NCI-H510A (cell line): Measurements from ENCODE around the gene RSKR.
"Not testable (repeated sequence)": the region's sequence is repeated elsewhere in the genome, so short reads cannot be mapped to it uniquely, and the experiment has no call there.

Source experiments
- DNase-seq: peaks from one replicate; lab custom pipeline; 2025; lab: John Stamatoyannopoulos, UW

The RSKR gene

GRCh38 chr17:28613931-28614381 is at the start of gene RSKR:
Gene RSKR, minus strand, starts transcription at chr17:28614185. Its CDS starts 24 bp downstream, at chr17:28614161.
- DNase-seq = no peak

- DNase-seq = no peak
These were observed 49.7 kb upstream of the RSKR start for GRCh38 chr17:28663723-28664122.

DNA sequence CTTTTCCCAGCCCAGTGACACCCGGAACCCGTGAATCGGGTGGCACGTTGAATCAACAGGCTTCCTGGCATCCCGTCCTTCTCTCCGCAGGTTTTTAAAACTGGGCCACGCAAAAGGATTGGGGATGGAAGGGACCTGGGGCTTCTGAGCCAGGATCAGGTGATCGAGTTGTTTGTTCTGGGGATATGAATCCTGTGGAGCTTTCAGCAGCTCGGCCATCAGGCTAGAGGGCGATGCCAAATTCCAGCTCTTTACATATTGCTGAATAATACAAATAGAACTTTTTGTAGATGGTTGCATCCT is 48.5 kb upstream of the RSKR start:
- no peak for DNase-seq

GRCh38 chr17:28661635-28662526 is 47.9 kb upstream of the RSKR start, which contains the start of the genes SDF2 and SUPT6H:
Gene SDF2, minus strand, starts transcription at chr17:28661906. Its CDS starts 30 bp downstream, at chr17:28661876.
Gene SUPT6H, plus strand, starts transcription at chr17:28662205. Its CDS starts 11,197 bp downstream, at chr17:28673402.
- peak; percentile 82 for DNase-seq

DNA sequence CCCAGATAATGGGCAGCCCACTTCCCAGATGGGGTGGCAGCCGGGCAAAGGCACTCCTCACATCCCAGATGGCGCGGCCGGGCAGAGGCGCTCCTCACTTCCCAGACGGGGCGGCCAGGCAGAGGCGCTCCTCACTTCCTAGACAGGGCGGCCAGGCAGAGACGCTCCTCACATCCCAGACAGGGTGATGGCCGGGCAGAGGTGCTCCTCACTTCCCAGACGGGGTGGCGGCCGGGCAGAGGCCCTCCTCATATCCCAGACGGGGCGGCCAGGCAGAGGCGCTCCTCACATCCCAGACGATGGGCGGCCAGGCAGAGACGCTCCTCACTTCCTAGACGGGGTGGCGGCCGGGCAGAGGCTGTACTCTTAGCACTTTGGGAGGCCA is 45.5 kb upstream of the RSKR start:
- DNase-seq = not testable (repeated sequence)

GRCh38 chr17:28658766-28659496 is 44.9 kb upstream of the RSKR start:
- not testable (repeated sequence) for DNase-seq

- DNase-seq = not testable (repeated sequence)
These were observed 44.4 kb upstream of the RSKR start for GRCh38 chr17:28658342-28658741.

DNA sequence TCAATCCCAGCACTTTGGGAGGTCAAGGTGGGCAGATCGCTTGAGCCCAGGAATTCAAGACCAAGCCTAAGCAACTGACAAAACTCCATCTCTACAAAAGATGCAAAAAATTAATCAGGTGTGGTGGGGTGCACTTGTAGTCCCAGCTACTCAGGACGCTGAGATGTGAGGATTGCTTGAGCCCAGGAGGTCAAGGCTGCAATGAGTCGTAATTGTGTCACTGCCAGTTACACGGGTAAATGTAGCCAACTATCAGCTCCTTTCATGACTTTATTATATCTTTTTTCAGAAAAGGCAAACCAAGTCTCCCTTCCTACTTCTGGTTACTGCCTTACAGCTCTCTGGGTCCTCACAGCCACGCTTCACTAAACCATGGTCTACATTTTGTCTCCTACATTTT is 43.8 kb upstream of the RSKR start:
- no peak for DNase-seq

DNA sequence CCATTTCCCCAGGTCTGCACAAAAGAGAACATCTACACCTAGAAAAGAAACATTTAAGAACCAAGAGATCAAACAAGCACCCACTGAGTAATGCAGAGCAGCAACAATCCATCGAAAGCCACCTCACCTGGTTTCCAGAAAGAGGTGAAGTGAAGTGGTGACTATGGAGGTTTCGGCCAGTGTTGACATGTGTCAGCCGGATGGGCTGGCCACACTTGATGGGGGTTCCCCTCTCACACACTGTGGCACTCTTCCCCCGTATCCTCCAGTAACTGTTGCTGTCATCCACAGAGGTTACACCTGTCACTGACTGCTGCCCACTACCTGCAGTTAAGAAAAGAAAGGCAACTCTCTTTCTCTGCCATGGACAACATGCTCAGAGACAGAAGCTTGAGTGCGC is 41.2 kb upstream of the RSKR start:
- DNase-seq = no peak

GRCh38 chr17:28648698-28649097 is 34.7 kb upstream of the RSKR start:
- DNase-seq = no peak

- DNase-seq = no peak
These were observed 32.2 kb upstream of the RSKR start for GRCh38 chr17:28646039-28646754.

DNA sequence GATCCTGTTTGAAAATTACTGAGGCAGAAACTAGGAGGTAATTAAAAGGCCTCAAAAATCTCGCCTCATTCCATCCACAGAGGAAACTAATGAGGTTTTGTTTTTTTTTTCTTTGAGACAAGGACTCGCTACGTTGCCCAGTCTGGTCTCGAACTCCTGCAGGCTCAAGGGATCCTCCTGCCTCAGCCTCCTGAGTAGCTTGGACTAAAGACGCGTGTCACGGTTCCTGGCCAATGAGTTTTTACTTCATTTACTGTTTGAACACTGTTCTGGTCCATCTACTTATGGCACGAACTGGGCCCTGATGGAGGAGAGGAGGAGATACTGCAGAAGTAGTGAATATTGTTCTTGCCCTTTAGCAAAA is 31.6 kb upstream of the RSKR start:
- no peak for DNase-seq

GRCh38 chr17:28644787-28645575 is 31.0 kb upstream of the RSKR start, which contains the start of gene BLTP2:
Gene BLTP2, minus strand, starts transcription at chr17:28645158. Its CDS starts 102 bp downstream, at chr17:28645056.
- peak; percentile 90 for DNase-seq

DNA sequence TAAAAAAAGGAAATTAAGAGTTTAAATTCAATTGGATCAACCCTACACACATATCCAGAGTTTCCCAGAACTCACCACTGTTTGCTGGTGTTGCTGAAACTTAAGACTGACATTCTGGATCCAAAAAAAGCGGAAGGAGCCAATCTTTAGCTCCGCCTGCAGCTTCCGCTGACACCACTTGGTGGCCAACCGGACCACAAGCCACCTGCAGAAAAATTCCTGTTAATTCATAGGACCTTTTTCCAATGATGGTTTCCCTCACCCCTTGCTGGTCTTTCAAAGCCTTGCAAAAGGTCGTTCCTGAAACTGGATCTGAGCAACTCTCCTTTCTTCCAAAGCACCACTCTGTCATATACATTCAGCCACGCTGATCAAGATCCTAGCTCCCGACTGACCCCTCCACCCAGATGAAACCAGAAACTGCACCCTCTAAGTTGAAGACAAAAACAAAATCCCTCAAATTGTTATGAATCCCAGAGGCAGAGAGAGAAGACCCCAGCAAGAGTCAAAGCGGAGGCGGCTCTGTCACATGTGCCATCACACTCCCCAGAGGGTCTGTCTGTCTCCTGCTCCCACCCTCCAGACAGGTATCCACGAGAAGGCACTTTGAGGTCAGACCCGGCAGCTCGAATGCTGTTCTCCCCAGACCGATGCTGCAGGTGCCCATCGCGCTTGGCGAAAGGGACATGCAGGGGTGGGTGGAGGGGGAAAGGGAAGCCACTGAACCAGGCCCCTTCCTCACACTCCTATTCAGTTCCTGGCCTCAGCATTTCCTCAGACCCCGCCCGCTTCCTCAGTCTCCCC is 30.2 kb upstream of the RSKR start:
- DNase-seq = peak; percentile 19

- DNase-seq = no peak
These were observed 27.6 kb upstream of the RSKR start for GRCh38 chr17:28641579-28641978.

DNA sequence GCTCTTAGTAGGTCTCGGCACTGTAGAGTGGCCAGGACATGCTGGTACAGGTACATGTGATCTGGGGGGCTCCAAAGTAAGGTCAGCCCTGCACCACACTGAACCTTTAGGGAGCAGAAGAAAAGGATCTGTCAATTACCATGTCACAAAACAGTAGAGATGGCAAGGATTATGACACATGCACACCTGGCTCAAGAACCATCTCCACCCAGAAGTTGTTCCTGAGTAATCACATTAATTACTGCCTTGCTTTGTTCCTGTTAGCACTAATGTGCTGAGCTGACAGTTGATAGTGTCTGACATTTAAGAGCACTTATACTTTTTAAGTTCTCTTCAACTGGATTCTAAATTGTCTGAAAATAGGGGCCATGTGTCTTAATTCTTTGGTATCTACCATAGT is 21.5 kb upstream of the RSKR start:
- no peak for DNase-seq

DNA sequence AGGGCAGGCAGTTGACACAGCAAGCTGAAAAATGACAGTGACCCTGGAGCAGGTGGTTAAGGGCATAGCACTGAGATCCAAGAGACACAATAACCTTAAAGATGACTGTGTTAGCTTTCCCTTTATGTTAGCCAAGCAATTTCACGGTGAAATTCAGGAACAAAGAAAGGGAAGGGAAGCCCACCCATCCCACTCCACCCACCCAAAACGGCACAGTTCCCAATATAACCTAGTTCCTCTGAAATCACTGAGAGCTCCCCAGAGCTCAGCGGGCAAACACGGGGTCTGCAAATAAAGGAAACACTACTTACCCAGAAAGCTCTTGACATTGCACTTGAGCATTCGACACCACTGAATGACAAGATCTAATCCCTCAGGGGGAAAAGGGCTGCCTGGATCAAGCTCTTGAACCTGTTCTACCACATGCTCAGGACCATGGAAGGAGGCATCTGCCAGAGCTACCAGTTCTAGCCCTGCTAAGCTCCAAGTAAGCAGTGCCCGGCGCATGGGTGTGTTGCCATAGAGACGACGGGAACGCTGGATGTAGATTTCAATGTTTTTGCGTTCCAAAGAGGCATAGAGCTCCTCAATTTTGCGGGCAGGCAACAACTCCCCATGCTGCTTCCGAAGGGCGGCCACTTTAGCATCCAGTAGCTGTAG is 20.4 kb upstream of the RSKR start:
- DNase-seq = peak; percentile 62

DNA sequence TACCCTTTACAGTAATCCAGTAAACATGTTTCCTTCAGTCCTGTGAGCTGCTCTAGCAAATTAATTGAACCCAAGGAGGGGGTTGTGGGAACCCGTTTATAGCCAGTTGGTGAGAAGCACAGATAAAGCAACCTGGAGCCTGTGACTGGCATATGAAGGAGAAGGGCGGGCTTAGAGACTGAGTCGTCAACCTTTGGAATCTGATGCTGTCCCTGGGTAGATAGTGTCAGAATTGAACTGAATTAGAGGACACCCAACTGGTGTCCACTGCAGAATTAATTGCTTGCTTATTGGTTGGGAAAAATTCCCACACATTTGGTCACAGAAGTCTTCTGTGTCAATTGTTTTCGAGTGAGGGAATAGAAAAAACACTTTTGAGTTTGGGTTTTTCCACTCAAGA is 12.8 kb upstream of the RSKR start:
- DNase-seq = no peak

DNA sequence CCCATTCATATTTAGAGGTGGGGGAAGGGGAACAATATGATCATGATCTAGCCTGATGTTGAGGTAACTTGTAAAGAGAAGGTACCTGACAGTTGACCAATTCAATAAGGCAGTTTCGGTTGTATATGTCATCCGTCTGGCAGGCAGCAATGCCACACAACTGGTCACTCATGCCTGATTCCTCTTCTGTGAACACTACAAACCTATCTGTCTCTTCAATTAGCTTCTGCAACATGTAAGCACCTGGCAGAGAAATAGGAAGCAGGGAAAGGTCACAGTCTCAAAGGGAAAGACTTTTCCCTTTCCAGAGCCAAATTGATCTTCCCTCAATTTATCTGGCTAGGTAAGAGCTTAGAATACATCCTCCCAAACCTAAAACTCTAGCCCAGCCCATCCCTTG is 10.2 kb upstream of the RSKR start:
- no peak for DNase-seq

DNA sequence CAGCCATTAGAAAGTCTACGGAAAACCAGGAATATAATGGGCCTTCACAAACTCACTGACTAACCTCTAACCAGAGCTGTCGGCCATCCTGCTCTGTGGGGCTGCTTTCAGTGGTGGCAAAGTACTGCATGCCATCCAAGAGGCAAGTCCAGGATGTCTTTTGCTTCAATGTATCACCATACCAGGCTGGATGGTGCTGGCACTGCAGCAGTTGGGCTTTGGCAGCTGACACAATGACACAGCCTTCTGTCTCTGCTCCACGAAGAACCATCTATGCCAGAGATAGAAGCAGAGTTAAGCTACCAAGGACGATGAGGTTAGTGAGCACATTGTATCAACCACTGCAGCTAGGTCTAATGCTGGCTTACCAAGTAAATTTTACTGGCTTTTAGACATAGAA is 9.7 kb upstream of the RSKR start:
- no peak for DNase-seq
